RWPE2 (cell line): Measurements from ENCODE around the gene FNBP1.

Experiments
- ATAC-seq: fragments of 200-7000 bp; cut with Tn5 transposase; 3 replicates; pipeline ENCODE4 v1.9.1; 2021; ENCODE audit warnings: low read depth
- DNase-seq: peaks from one replicate; pipeline ENCODE4 v3.0.0-alpha.2; 2020; ENCODE audit warnings: low spot score
- H3K27ac ChIP-seq: fragments of 450-650 bp; 2 replicates; pipeline ENCODE4 v1.5.1; 2017; ENCODE audit warnings: mild to moderate bottlenecking; ENCODE audit not compliant: poor library complexity, severe bottlenecking
- H3K27me3 ChIP-seq: fragments of 250-450 bp; sonication (Bioruptor Pico); 2 replicates; pipeline ENCODE4 v1.5.1; 2021; ENCODE audit warnings: mild to moderate bottlenecking, moderate library complexity; ENCODE audit not compliant: insufficient read depth, poor library complexity, severe bottlenecking
- H3K36me3 ChIP-seq: fragments of 250-450 bp; sonication (Bioruptor Pico); 2 replicates; pipeline ENCODE4 v1.5.1; 2020; ENCODE audit warnings: low read depth, mild to moderate bottlenecking, moderate library complexity
- H3K4me1 ChIP-seq: fragments of 250-450 bp; sonication (Bioruptor Pico); 2 replicates; pipeline ENCODE4 v1.5.1; 2021; ENCODE audit warnings: mild to moderate bottlenecking, moderate library complexity; ENCODE audit not compliant: insufficient read depth, poor library complexity, severe bottlenecking
- H3K4me3 ChIP-seq: fragments of 250-450 bp; sonication (Bioruptor Pico); 2 replicates; pipeline ENCODE4 v1.5.1; 2021; ENCODE audit warnings: mild to moderate bottlenecking, moderate library complexity; ENCODE audit not compliant: severe bottlenecking
- H3K9me3 ChIP-seq: fragments of 250-450 bp; sonication (Bioruptor Pico); 2 replicates; pipeline ENCODE4 v1.5.1; 2021; ENCODE audit warnings: mild to moderate bottlenecking, moderate library complexity; ENCODE audit not compliant: severe bottlenecking
- CTCF ChIP-seq: fragments of 450-650 bp; IDR thresholded peaks from one replicate; pipeline ENCODE4 v1.5.1; 2017; ENCODE audit warnings: mild to moderate bottlenecking, moderate library complexity; ENCODE audit not compliant: poor library complexity, severe bottlenecking

FNBP1 gene

GRCh38 chr9:129857207-129857606 is 185.8 kb downstream of the FNBP1 start:
- ATAC-seq (no peak), DNase-seq (no peak)
- H3K4me3 ChIP-seq = no peak overlapping the region
- no peaks in the 10 kb centered on the region for H3K27me3 ChIP-seq
- no peak overlapping the region for H3K27ac ChIP-seq
- H3K9me3 ChIP-seq = no peaks in the 10 kb centered on the region
- peaks cover 9% of the 10 kb centered on the region; the same call in 1 of the 2 replicates for H3K36me3 ChIP-seq
- H3K4me1 ChIP-seq = no peaks in the 10 kb centered on the region
- no peak for TF ChIP-seq CTCF

- ATAC-seq (no peak), DNase-seq (no peak)
- TF ChIP-seq CTCF = no peak
- Histone ChIP-seq H3K36me3 (peaks cover 9% of the 10 kb centered on the region; the same call in 1 of the 2 replicates), H3K9me3 (no peaks in the 10 kb centered on the region), H3K27me3 (no peaks in the 10 kb centered on the region), H3K4me3 (no peak overlapping the region), H3K27ac (no peak overlapping the region), H3K4me1 (no peaks in the 10 kb centered on the region)
Measured at GRCh38 chr9:129854588-129855110, 188.3 kb downstream of the FNBP1 start.

GRCh38 chr9:129853614-129854013 is 189.4 kb downstream of the FNBP1 start:
- no peak for DNase-seq
- Histone ChIP-seq H3K4me3 (no peak overlapping the region), H3K9me3 (no peaks in the 10 kb centered on the region), H3K27me3 (no peaks in the 10 kb centered on the region), H3K36me3 (peaks cover 9% of the 10 kb centered on the region; the same call in 1 of the 2 replicates), H3K4me1 (no peaks in the 10 kb centered on the region), H3K27ac (no peak overlapping the region)
- no peak for ATAC-seq
- TF ChIP-seq CTCF = no peak

- peaks cover 9% of the 10 kb centered on the region; the same call in 1 of the 2 replicates for H3K36me3 ChIP-seq
- no peaks in the 10 kb centered on the region for H3K27me3 ChIP-seq
- DNase-seq = no peak
- H3K9me3 ChIP-seq = no peaks in the 10 kb centered on the region
- no peaks in the 10 kb centered on the region for H3K4me1 ChIP-seq
- ATAC-seq = no peak
- H3K4me3 ChIP-seq = no peak overlapping the region
- no peak overlapping the region for H3K27ac ChIP-seq
- TF ChIP-seq CTCF = no peak
Measured at GRCh38 chr9:129852579-129852978, 190.4 kb downstream of the FNBP1 start.

- Histone ChIP-seq H3K27ac (no peak overlapping the region), H3K9me3 (no peaks in the 10 kb centered on the region), H3K4me1 (no peaks in the 10 kb centered on the region), H3K27me3 (no peaks in the 10 kb centered on the region), H3K36me3 (peaks cover 9% of the 10 kb centered on the region; the same call in 1 of the 2 replicates), H3K4me3 (no peak overlapping the region)
- ATAC-seq (no peak), DNase-seq (no peak)
- TF ChIP-seq CTCF = no peak
Measured at GRCh38 chr9:129851821-129852220, 191.2 kb downstream of the FNBP1 start.
